Right lobe of liver (tissue), 4 donors: ENCODE measurements around the gene MRPL40.

ENCODE experiments used
- POLR2A ChIP-seq: fragments of 450-650 bp; IDR thresholded peaks from one replicate; pipeline ENCODE4 v1.6.1; 2017; ENCODE audit warnings: antibody characterized with exemption, mild to moderate bottlenecking
- TF ChIP-seq, protein P1 (sequence below), 4 donors: fragments of 200-600 bp in 3 of 4; fragments of 450-650 bp in 1 of 4; IDR thresholded peaks; one replicate each; pipeline versions ENCODE4 v1.5.1 to v1.8.0; 2016 to 2022; ENCODE audit warnings: antibody characterized with exemption in 4 of 4, mild to moderate bottlenecking in 2 of 4
- donor health status: DM: no; HTN: no; CAD: no.
- donor health status: DM: no; HTN: no; CAD: no.
- donor health status: DM: no; HTN: yes; CAD: no.

DNA sequence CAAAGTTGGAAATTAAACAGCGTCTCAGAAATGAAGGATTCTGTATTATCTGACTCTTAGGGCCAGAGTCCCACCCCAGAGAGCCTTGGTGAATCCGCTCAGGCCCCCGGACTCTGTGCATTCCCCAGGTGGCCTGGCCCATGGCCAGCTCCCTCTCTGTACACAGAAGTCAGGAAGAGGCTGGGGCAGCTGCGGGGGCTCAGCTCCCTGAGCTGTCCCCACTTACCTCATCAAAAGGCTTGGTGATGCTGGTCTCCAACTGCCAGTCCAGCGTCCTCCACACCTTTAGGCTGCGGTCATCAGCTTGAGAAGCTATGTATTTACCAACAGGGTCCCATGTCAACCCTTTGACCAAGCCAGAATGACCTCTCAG lies 35.8 kb upstream of the MRPL40 start:
- TF ChIP-seq, protein P1, sequence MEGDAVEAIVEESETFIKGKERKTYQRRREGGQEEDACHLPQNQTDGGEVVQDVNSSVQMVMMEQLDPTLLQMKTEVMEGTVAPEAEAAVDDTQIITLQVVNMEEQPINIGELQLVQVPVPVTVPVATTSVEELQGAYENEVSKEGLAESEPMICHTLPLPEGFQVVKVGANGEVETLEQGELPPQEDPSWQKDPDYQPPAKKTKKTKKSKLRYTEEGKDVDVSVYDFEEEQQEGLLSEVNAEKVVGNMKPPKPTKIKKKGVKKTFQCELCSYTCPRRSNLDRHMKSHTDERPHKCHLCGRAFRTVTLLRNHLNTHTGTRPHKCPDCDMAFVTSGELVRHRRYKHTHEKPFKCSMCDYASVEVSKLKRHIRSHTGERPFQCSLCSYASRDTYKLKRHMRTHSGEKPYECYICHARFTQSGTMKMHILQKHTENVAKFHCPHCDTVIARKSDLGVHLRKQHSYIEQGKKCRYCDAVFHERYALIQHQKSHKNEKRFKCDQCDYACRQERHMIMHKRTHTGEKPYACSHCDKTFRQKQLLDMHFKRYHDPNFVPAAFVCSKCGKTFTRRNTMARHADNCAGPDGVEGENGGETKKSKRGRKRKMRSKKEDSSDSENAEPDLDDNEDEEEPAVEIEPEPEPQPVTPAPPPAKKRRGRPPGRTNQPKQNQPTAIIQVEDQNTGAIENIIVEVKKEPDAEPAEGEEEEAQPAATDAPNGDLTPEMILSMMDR (IDR thresholded peaks at IDR 0.05) = no peak
- no peak for TF ChIP-seq POLR2A
